HCT116 (cell line): ENCODE data around the gene OR7A10. TPM values are rescaled to one million over a fixed set of nuclear protein-coding genes. Genes with fewer than 3 reads are reported as not detected.

Experiments
- ATAC-seq: fragments of 200-7000 bp; cut with Tn5 transposase; 2 replicates; pipeline ENCODE4 v1.9.1; 2020; ENCODE audit warnings: mild to moderate bottlenecking, moderate library complexity
- BruUV-seq: library from RNA; stranded (reverse); fragments of 400-500 nt; replicated peaks from 2 replicates; lab custom pipeline; 2021; lab: Mats Ljungman, UMichigan
- CTCF ChIA-PET: fragments of 300-600 bp; sonication (Branson Sonifier 250); formaldehyde crosslinking; loops from one replicate; lab custom pipeline; 2021; ENCODE audit warnings: antibody characterized with exemption; lab: Charles Lee
- POLR2A ChIA-PET: fragments of 300-600, 350-600 bp; sonication (Branson Sonifier 250); formaldehyde crosslinking; loops from one replicate; lab custom pipeline; 2021; ENCODE audit warnings: antibody characterized with exemption; lab: Charles Lee
- RAD21 ChIA-PET, 2 experiments: fragments of 300-600 bp; sonication (Branson Sonifier 250); formaldehyde crosslinking; loops; one replicate each; lab custom pipeline; 2023; ENCODE audit warnings: low total read pairs in 2 of 2; ENCODE audit not compliant: uncharacterized antibody in 2 of 2, unreplicated experiment in 2 of 2, low non-redundant PET in 1 of 2; lab: Charles Lee
- DNase-seq: peaks from one replicate; pipeline ENCODE4 v3.0.0-alpha.2; 2010; ENCODE audit warnings: low read depth, low spot score
- H2AFZ ChIP-seq: fragments of 200-600 bp; shearing (Covaris generic), sonication (generic); 2 replicates; pipeline ENCODE4 v1.6.1; 2017; ENCODE audit warnings: low read depth, mixed run types, mixed read lengths, antibody characterized with exemption, low read length; ENCODE audit not compliant: poor library complexity, severe bottlenecking
- H3K27ac ChIP-seq: 2 replicates; pipeline ENCODE4 v1.5.1; 2012; ENCODE audit warnings: low read depth, low read length
- H3K27me3 ChIP-seq: fragments of 200-600 bp; sonication (generic); 2 replicates; pipeline ENCODE4 v1.6.1; 2016; ENCODE audit warnings: mixed run types, low read length, mixed read lengths; ENCODE audit not compliant: insufficient read depth
- H3K36me3 ChIP-seq, 2 experiments: fragments of 200-500 bp in 1 of 2; fragments of 200-600 bp in 1 of 2; sonication (Bioruptor generic) in 1 of 2; sonication (generic) in 1 of 2; 2 replicates each; pipeline versions ENCODE4 v1.5.1 to v1.6.1; 2014 to 2016; ENCODE audit warnings: low read length in 2 of 2, inconsistent platforms in 1 of 2, mixed read lengths in 1 of 2, mixed run types in 1 of 2; ENCODE audit not compliant: insufficient read depth in 2 of 2, control insufficient read depth in 1 of 2
- H3K4me1 ChIP-seq, 2 experiments: fragments of 200-600 bp in 1 of 2; sonication (generic) in 1 of 2; 2 replicates each; pipeline versions ENCODE4 v1.5.1 to v1.6.1; 2012 to 2017; ENCODE audit warnings: low read length in 2 of 2, inconsistent platforms in 1 of 2, mild to moderate bottlenecking in 1 of 2, mixed read lengths in 1 of 2, mixed run types in 1 of 2, moderate library complexity in 1 of 2; ENCODE audit not compliant: insufficient read depth in 2 of 2, control insufficient read depth in 1 of 2
- H3K4me2 ChIP-seq: fragments of 200-600 bp; sonication (generic); 2 replicates; pipeline ENCODE4 v1.6.1; 2017; ENCODE audit warnings: mixed run types, low read length, mixed read lengths
- H3K4me3 ChIP-seq, 2 experiments: fragments of 200-600 bp in 1 of 2; sonication (generic) in 1 of 2; replicated peaks in 1 of 2; 2 replicates each; pipeline ENCODE4 v1.5.1; 2011 to 2016; ENCODE audit warnings: low read length in 2 of 2, control low read depth in 1 of 2, low read depth in 1 of 2, mild to moderate bottlenecking in 1 of 2, mixed read lengths in 1 of 2, mixed run types in 1 of 2
- H3K79me2 ChIP-seq: fragments of 200-600 bp; sonication (generic); 2 replicates; pipeline ENCODE4 v1.6.1; 2017; ENCODE audit warnings: mild to moderate bottlenecking, mixed run types, low read length, moderate library complexity, mixed read lengths; ENCODE audit not compliant: insufficient read depth
- H3K9ac ChIP-seq: fragments of 200-600 bp; sonication (generic); 2 replicates; pipeline ENCODE4 v1.6.1; 2016; ENCODE audit warnings: low read length, mixed read lengths
- H3K9me2 ChIP-seq: fragments of 200-600 bp; sonication (generic), shearing (Covaris generic); 2 replicates; pipeline ENCODE4 v1.6.1; 2017; ENCODE audit warnings: mixed run types, mild to moderate bottlenecking, moderate library complexity; ENCODE audit not compliant: insufficient read depth
- H3K9me3 ChIP-seq, 2 experiments: fragments of 200-500 bp in 1 of 2; fragments of 200-600 bp in 1 of 2; sonication (Bioruptor generic) in 1 of 2; sonication (generic) in 1 of 2; 2 replicates each; pipeline ENCODE4 v1.6.1; 2014 to 2017; ENCODE audit warnings: low read length in 2 of 2, mixed read lengths in 2 of 2, inconsistent platforms in 1 of 2, low read depth in 1 of 2, mild to moderate bottlenecking in 1 of 2, mixed run types in 1 of 2, moderate library complexity in 1 of 2; ENCODE audit not compliant: control insufficient read depth in 1 of 2, insufficient read depth in 1 of 2
- H4K20me1 ChIP-seq: fragments of 200-600 bp; sonication (generic), shearing (Covaris generic); 2 replicates; pipeline ENCODE4 v1.6.1; 2017; ENCODE audit warnings: mixed run types, mild to moderate bottlenecking, moderate library complexity; ENCODE audit not compliant: insufficient read depth
- ATF3 ChIP-seq: IDR thresholded peaks from 2 replicates; pipeline ENCODE4 v1.6.1; 2012
- CEBPB ChIP-seq: IDR thresholded peaks from 2 replicates; pipeline ENCODE4 v1.6.1; 2012; ENCODE audit warnings: low read depth
- EGR1 ChIP-seq: IDR thresholded peaks from 2 replicates; pipeline ENCODE4 v1.6.1; 2012; ENCODE audit warnings: low read depth
- MAX ChIP-seq: IDR thresholded peaks from 2 replicates; pipeline ENCODE4 v1.6.1; 2012
- RAD21 ChIP-seq: IDR thresholded peaks from 2 replicates; pipeline ENCODE4 v1.6.1; 2012; ENCODE audit warnings: low read depth, mild to moderate bottlenecking
- SRF ChIP-seq: IDR thresholded peaks from 2 replicates; pipeline ENCODE4 v1.6.1; 2012; ENCODE audit warnings: low read depth
- ZNF274 ChIP-seq: fragments of 200-500 bp; sonication (Bioruptor generic); IDR thresholded peaks from 2 replicates; pipeline ENCODE4 v1.6.1; 2014; ENCODE audit warnings: mild to moderate bottlenecking, low read depth, low read length, inconsistent platforms
- intact Hi-C: fragments of 100-400 bp; cut with micrococcal nuclease; formaldehyde crosslinking; loops from 2 replicates; pipeline ENCODE4 v1.10.0; 2022
- total RNA-seq: library from RNA; stranded (reverse); gene quantifications from one replicate; pipeline ENCODE4 v1.2.1, GENCODE V29; 2021; ENCODE audit not compliant: unreplicated experiment
- TF ChIP-seq, protein P1 (sequence below): IDR thresholded peaks from 2 replicates; pipeline ENCODE4 v1.6.1; 2012; ENCODE audit warnings: low read depth

OR7A10 gene
- total RNA-seq, 1 experiment from 2014 or later = not detected

DNA sequence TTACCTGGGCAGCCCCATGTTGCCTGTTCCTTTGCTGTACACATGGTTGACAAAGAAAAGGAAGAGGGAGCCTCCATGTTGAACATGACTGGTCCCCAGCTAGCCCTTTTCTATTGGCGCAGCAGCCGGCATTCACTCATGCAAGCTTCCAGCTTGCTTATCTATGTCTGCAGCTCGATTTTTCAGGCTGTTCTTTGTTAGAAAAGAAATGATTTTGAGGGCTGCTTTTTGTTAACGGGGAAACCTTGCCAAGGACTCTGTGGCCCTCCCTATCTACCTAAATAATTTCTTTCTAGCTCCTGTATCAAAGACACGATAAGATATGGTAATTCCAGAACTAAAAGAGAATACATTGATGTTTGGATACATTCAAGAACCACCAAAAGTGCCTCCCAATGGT lies 50.0 kb downstream of the OR7A10 start (continued):
- TF ChIP-seq, protein P1, sequence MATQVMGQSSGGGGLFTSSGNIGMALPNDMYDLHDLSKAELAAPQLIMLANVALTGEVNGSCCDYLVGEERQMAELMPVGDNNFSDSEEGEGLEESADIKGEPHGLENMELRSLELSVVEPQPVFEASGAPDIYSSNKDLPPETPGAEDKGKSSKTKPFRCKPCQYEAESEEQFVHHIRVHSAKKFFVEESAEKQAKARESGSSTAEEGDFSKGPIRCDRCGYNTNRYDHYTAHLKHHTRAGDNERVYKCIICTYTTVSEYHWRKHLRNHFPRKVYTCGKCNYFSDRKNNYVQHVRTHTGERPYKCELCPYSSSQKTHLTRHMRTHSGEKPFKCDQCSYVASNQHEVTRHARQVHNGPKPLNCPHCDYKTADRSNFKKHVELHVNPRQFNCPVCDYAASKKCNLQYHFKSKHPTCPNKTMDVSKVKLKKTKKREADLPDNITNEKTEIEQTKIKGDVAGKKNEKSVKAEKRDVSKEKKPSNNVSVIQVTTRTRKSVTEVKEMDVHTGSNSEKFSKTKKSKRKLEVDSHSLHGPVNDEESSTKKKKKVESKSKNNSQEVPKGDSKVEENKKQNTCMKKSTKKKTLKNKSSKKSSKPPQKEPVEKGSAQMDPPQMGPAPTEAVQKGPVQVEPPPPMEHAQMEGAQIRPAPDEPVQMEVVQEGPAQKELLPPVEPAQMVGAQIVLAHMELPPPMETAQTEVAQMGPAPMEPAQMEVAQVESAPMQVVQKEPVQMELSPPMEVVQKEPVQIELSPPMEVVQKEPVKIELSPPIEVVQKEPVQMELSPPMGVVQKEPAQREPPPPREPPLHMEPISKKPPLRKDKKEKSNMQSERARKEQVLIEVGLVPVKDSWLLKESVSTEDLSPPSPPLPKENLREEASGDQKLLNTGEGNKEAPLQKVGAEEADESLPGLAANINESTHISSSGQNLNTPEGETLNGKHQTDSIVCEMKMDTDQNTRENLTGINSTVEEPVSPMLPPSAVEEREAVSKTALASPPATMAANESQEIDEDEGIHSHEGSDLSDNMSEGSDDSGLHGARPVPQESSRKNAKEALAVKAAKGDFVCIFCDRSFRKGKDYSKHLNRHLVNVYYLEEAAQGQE = no peak
- no peak for TF ChIP-seq ZNF274

DNA sequence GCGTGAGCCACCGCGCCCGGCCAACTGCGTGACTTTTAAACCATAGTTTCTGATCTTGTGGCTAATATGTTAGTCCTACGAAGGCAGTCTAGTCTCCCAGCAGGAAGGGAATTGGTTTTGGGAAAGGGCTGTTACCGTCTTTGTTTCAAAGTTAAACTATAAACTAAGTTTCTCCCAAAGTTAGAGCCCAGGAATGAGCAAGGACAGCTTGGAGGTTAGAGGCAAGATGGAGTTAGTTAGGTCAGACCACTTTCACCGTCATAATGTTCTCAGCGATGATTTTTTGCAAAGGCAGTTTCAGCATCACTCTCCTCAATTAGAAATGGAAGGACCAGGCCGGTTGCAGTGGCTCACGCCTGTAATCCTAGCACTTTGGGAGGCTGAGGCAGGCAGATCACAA lies 52.7 kb downstream of the OR7A10 start:
- no peaks in the 10 kb centered on the region for H3K9me2 ChIP-seq
- DNase-seq = no peak
- no peak overlapping the region for H3K4me2 ChIP-seq
- no peak for ATAC-seq
- no peak overlapping the region for H3K27ac ChIP-seq
- CTCF ChIA-PET = interaction anchor here (1.2 kb wide), 1 partner anchor 10 kb away, joined by 5 read pairs; no protein-coding TSS in a partner anchor
- no peak overlapping the region for H2AFZ ChIP-seq
- RAD21 ChIA-PET = no interaction called here
- H3K9ac ChIP-seq = no peak overlapping the region
- POLR2A ChIA-PET = interaction anchor here (0.9 kb wide), 1 partner anchor 44 kb away, joined by 3 read pairs; no protein-coding TSS in a partner anchor
- H3K4me3 ChIP-seq = no peak overlapping the region
- intact Hi-C loops = no loop called here
- no TSS peak for BruUV-seq
- H4K20me1 ChIP-seq = no peaks in the 10 kb centered on the region
- H3K27me3 ChIP-seq = no peaks in the 10 kb centered on the region
- no peaks in the 10 kb centered on the region for H3K79me2 ChIP-seq
- H3K36me3 ChIP-seq = no peaks in the 10 kb centered on the region
- TF ChIP-seq RAD21 = no peak
- TF ChIP-seq EGR1 = no peak
- no peak for TF ChIP-seq SRF
- TF ChIP-seq ATF3 = no peak
- TF ChIP-seq CEBPB = no peak
- TF ChIP-seq MAX = no peak
- no peaks in the 10 kb centered on the region for H3K9me3 ChIP-seq
- H3K4me1 ChIP-seq = peaks cover 0 to 5% of the 10 kb centered on the region in 2 experiments; a peak in 2 of 4 replicates
